ENCODE measurements around the gene PGP. TPM values are rescaled to one million over a fixed set of nuclear protein-coding genes. Genes with fewer than 3 reads are reported as not detected.
"Not testable (repeated sequence)": the region's sequence is repeated elsewhere in the genome, so short reads cannot be mapped to it uniquely, and the experiment has no call there.

The PGP gene
- total RNA-seq, 1 experiment from 2014 or later: 13.1 TPM

- Histone ChIP-seq H3K36me3 (peaks cover 5% of the 10 kb centered on the region), H3K9me3 (replicated peaks) (no peaks in the 10 kb centered on the region), H3K27me3 (no peaks in the 10 kb centered on the region), H3K27ac (no peak overlapping the region), H3K4me3 (no peak overlapping the region), H3K4me1 (no peaks in the 10 kb centered on the region)
- no peak for DNase-seq
Observed at GRCh38 chr16:2243031-2243528, 28.4 kb upstream of the PGP start.

DNA sequence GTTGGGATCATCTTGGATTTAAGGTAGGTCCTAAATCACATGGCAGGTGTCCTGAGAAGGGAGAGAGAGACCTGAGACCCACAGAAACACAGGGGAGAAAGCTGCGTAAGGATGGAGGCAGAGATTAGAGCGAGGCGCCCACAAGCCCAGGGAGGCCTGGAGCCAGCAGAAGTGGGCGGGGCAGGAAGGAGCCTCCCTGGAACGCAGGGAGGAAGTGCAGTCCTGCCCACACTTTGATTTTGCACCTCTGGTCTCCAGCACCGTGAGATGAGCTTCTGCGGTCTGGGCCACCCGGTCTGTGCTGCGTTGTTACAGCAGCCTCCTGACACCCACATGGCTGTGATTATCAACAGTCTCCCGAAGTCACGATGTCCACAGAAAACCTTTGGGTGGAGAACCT is 28.0 kb upstream of the PGP start:
- no peak overlapping the region for H3K27ac ChIP-seq
- H3K4me1 ChIP-seq: no peaks in the 10 kb centered on the region
- H3K27me3 ChIP-seq: no peaks in the 10 kb centered on the region
- DNase-seq: no peak
- H3K9me3 ChIP-seq (replicated peaks): no peaks in the 10 kb centered on the region
- no peak overlapping the region for H3K4me3 ChIP-seq
- peaks cover 5% of the 10 kb centered on the region for H3K36me3 ChIP-seq

DNA sequence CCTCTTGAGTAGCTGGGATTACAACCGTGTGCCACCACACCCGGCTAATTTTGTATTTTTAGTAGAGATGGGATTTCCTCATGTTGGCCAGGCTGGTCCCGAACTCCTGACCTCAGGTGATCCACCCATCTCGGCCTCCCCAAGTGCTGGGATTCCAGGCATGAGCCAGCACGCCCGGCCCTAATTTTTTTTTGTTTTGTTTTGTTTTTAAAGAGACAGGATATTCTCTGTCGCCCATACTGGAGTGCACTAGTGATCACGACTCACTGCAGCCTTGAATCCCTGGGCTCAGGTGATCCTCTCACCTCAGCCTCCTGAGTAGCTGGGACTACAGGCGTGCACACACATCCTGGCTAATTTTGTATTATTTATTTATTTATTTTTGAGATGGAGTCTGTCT is 25.7 kb upstream of the PGP start:
- not testable (repeated sequence) for H3K4me1 ChIP-seq; H3K36me3 ChIP-seq; H3K27ac ChIP-seq; H3K9me3 ChIP-seq (replicated peaks); H3K27me3 ChIP-seq; DNase-seq; H3K4me3 ChIP-seq

- H3K36me3 ChIP-seq: peaks cover 6% of the 10 kb centered on the region; the same call in 1 of the 2 replicates
- H3K9me3 ChIP-seq (replicated peaks): no peaks in the 10 kb centered on the region
- H3K27me3 ChIP-seq: no peaks in the 10 kb centered on the region
- no peak for DNase-seq
- no peak overlapping the region for H3K27ac ChIP-seq
- H3K4me3 ChIP-seq: no peak overlapping the region
- no peaks in the 10 kb centered on the region for H3K4me1 ChIP-seq
Observed at GRCh38 chr16:2238838-2239675, 24.4 kb upstream of the PGP start.

DNA sequence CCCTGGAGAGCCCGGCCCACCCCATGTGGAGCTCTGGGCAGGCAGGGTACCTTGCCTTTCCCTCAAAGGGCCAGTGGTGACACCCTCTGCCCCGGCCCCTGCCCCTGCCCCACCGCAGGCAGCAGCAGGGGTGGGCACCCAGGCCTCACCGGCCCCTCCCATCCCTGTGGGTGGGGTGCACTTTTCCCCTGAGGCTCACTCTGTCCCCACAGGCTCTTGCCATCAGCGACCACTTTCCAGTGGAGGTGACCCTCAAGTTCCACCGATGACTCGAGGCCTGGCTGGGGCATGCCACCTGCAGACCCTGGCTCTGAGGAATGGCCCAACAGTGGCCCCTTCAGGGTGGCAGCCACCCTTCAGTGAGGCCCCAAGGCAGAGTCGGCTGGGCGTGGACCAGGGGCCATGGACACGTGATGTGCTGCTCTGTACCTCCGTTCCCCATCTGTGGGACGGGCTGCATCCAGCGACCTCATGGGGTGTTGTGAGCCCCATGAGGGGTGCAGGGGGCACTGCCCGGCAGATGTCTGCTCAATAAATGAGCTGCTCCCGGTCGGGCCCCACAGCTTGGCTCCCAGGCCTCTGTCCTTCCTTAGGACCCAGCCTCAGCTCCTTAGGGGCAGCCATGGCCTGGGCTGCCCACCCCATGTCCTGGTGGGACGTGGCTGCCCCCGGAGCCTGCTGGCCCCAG is 23.7 kb upstream of the PGP start:
- Histone ChIP-seq H3K36me3 (peaks cover 9% of the 10 kb centered on the region), H3K27ac (no peak overlapping the region), H3K4me1 (no peaks in the 10 kb centered on the region), H3K27me3 (no peaks in the 10 kb centered on the region), H3K4me3 (no peak overlapping the region), H3K9me3 (replicated peaks) (no peaks in the 10 kb centered on the region)
- no peak for DNase-seq

DNA sequence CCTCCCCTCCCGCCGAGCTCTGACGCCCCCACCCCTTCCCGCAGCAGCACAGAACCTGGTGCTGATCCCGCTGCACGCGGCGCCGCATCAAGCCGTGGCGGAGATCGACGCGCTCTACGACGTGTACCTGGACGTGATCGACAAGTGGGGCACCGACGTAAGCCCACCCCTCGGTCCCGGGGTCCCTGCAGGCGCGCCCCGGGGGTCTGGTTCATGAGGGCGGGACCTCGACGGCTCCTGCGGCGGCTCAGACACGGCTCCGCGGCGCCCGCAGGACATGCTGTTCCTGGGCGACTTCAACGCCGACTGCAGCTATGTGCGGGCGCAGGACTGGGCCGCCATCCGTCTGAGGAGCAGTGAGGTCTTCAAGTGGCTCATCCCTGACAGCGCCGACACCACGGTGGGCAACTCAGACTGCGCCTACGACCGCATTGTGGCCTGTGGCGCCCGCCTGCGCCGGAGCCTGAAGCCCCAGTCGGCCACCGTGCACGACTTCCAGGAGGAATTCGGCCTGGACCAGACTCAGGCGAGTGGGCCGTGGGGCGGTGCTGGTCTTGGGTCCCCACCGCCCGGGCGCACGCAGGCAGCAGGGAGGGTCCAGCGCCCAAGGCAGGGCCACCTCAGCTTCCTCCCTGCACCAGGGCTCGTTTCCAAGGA is 23.0 kb upstream of the PGP start:
- Histone ChIP-seq H3K9me3 (replicated peaks) (no peaks in the 10 kb centered on the region), H3K36me3 (peaks cover 9% of the 10 kb centered on the region), H3K27me3 (no peaks in the 10 kb centered on the region), H3K4me3 (no peak overlapping the region), H3K4me1 (no peaks in the 10 kb centered on the region), H3K27ac (no peak overlapping the region)
- no peak for DNase-seq

DNA sequence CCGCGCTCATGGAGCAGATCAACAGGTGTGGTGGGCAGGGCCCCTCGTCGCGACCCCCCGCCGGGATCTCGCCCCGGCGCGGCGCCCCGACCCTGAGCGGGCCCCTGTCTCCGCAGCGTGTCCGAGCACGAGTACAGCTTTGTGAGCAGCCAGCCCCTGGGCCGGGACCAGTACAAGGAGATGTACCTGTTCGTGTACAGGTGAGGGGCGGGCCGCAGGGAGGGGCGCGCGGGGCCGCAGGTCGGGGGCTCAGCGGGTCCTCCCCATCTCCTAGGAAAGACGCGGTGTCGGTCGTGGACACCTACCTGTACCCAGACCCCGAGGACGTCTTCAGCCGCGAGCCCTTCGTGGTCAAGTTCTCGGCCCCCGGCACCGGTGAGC is 22.5 kb upstream of the PGP start:
- no peak overlapping the region for H3K4me3 ChIP-seq
- DNase-seq: no peak
- peaks cover 13% of the 10 kb centered on the region for H3K36me3 ChIP-seq

DNA sequence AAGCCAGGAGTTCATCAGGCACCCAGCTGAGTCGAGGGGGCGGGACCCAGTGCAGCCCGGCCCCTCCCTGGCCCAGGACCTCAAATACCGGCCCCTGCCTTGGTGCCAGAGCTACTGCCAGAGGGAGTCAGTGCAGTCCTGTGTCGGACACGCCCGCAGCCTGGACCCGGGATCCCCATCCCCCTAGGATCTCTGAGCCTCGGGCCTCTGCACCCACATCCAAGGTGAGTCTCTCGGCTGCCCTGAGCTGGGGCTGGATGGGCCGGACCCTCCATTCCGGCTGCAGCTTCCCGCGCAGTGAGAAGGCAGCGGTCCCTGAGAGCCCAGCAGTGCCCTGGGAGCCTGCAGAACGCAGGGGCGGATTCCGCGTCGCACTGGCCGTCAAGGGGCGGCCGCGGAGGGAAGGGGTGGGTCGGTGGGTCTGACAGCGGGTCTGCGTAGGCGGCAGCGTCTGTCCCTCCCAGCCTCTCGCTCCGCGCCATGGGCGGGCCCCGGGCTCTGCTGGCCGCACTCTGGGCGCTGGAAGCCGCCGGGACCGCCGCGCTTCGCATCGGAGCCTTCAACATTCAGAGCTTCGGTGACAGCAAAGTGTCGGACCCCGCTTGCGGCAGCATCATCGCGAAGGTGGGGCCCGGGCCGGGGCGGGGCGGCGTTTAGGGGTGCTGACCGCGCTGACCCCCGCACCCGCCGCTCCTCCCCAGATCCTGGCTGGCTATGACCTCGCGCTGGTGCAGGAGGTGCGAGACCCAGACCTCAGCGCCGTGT is 21.9 kb upstream of the PGP start, which contains the start of gene DNASE1L2:
TSS of gene DNASE1L2 (plus strand) at position 108 of the 765 bp plus-strand sequence. CDS start at position 481, 373 bp downstream.
- H3K9me3 ChIP-seq (replicated peaks): no peaks in the 10 kb centered on the region
- peaks cover 13% of the 10 kb centered on the region for H3K36me3 ChIP-seq
- no peak within 1 kb of the TSS for H3K4me3 ChIP-seq
- peaks cover 7% of the 10 kb centered on the region for H3K4me1 ChIP-seq
- no peak for DNase-seq
- no peak within 1 kb of the TSS for H3K27ac ChIP-seq
- no peaks in the 10 kb centered on the region for H3K27me3 ChIP-seq

More for the DNA sequence above, 22.5 kb upstream of the PGP start:
- Histone ChIP-seq H3K27ac (no peak overlapping the region), H3K4me1 (peaks cover 1% of the 10 kb centered on the region), H3K27me3 (no peaks in the 10 kb centered on the region), H3K9me3 (replicated peaks) (no peaks in the 10 kb centered on the region)

DNA sequence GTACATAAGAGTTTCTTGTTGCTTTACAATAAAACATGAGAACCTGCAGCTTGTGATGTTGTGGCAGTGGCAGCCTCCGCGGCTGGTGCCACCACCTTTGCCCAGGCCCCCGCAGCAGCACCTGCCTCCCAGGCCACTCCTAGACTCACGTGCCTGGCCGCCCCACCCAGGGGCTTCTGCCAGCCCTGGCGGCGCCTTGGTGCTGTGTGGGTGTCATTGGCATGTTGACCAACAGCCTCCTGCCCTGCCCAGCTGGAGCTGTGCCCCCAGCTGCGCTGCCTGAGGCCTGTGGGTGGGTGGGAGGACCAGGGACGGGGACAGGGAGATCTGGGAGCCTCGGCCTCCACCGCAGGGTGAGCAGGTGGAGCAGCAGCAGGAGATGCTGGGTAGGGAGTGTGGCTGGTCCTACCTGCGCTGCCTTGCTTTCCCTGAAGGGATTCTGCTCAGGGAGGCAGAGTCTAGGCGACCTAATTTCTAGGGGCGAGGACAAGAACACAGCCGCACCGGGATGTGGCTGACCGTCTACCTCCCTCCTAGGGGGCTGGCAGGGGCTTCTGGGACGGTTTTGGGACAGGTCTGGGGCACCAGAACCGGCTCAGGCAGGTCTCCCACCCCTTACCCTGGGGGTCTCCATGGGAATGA is 21.2 kb upstream of the PGP start:
- Histone ChIP-seq H3K4me3 (no peak overlapping the region), H3K36me3 (peaks cover 13% of the 10 kb centered on the region), H3K9me3 (replicated peaks) (no peaks in the 10 kb centered on the region), H3K27me3 (no peaks in the 10 kb centered on the region), H3K4me1 (peaks cover 12% of the 10 kb centered on the region), H3K27ac (no peak overlapping the region)
- no peak for DNase-seq

DNA sequence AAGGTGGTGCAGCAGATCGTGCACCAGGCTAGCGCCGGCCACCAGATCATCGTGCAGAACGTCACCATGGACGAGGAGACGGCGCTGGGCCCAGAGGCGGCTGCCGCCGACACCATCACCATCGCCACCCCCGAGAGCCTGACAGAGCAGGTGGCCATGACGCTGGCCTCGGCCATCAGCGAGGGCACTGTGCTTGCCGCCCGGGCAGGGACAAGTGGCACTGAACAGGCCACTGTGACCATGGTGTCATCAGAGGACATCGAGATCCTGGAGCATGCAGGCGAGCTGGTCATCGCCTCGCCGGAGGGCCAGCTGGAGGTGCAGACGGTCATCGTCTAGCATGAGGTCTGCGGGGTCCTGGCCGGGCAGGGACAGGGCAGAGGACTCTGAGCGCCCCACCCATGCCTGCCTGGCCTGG is 20.6 kb upstream of the PGP start:
- H3K9me3 ChIP-seq (replicated peaks): no peaks in the 10 kb centered on the region
- H3K4me1 ChIP-seq: peaks cover 18% of the 10 kb centered on the region
- no peak for DNase-seq
- H3K4me3 ChIP-seq: no peak overlapping the region
- no peak overlapping the region for H3K27ac ChIP-seq
- H3K36me3 ChIP-seq: peaks cover 13% of the 10 kb centered on the region
- no peaks in the 10 kb centered on the region for H3K27me3 ChIP-seq

- Histone ChIP-seq H3K4me3 (no peak overlapping the region), H3K36me3 (peaks cover 13% of the 10 kb centered on the region), H3K27ac (no peak overlapping the region), H3K9me3 (replicated peaks) (no peaks in the 10 kb centered on the region), H3K4me1 (peaks cover 22% of the 10 kb centered on the region), H3K27me3 (no peaks in the 10 kb centered on the region)
- DNase-seq: no peak
Observed at GRCh38 chr16:2234813-2235170, 20.2 kb upstream of the PGP start.

DNA sequence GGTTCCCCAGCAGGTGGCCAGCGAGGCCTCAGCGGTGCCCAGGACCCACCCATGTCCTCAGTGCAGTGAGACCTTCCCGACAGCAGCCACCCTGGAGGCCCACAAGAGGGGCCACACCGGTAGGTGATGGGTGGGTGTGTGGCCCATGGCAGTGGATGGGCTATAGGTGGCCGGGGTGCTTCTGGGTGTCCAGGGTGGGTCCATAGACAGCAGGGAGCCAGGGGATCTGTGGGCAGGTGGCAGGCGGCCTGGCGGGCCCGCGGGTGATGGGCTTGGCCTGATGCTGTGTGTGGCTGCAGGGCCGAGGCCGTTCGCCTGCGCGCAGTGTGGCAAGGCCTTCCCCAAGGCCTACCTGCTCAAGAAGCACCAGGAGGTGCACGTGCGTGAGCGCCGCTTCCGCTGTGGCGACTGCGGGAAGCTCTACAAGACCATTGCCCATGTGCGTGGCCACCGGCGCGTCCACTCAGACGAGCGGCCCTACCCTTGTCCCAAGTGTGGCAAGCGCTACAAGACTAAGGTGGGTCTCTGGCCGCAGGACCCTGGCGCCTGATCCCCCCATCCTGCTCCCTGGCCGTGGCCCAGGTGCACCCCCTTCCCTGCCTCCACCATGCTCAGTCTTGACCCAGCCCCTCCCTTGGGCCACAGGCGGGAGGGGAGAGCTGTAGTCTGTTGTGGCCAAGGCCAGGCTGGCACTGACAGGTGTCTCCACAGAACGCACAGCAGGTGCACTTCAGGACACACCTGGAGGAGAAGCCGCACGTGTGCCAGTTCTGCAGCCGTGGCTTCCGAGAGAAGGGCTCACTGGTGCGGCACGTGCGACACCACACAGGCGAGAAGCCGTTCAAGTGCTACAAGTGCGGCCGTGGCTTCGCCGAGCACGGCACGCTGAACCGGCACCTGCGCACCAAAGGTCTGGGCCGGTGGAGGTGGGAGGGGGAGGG is 19.5 kb upstream of the PGP start:
- H3K36me3 ChIP-seq: peaks cover 13% of the 10 kb centered on the region
- DNase-seq: no peak
- H3K9me3 ChIP-seq (replicated peaks): no peaks in the 10 kb centered on the region
- H3K27ac ChIP-seq: no peak overlapping the region
- H3K4me3 ChIP-seq: no peak overlapping the region
- peaks cover 22% of the 10 kb centered on the region for H3K4me1 ChIP-seq
- no peaks in the 10 kb centered on the region for H3K27me3 ChIP-seq

DNA sequence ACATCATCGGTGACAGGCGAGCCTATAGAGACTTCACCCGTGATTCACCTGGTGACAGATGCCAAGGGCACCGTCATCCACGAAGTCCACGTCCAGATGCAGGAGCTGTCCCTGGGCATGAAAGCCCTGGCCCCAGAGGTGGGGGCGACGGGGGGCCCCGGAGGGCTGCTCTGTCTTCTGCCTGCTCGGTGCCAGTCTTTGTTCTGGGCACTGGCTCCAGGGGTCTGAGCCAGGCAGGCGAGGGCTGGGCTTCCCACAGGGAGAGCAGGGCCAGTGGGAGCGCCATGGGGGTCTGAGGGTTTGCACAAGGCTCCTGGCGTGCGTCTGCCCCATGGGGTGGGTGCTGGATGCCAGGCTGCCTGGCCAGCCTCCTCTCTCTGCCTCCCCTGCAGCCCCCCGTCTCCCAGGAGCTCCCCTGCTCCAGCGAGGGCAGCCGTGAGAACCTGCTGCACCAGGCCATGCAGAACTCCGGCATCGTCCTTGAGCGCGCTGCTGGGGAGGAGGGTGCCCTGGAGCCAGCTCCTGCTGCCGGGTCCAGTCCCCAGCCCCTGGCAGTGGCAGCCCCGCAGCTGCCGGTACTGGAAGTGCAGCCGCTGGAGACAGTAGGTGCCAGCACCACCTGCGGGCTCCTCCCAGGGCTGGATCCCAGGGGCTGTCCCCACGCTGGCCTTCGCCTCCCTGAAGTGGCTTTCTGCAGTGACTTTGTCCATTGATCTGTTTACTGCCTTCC is 18.6 kb upstream of the PGP start:
- Histone ChIP-seq H3K9me3 (replicated peaks) (no peaks in the 10 kb centered on the region), H3K4me1 (peaks cover 22% of the 10 kb centered on the region), H3K27me3 (no peaks in the 10 kb centered on the region), H3K27ac (no peak overlapping the region), H3K4me3 (no peak overlapping the region), H3K36me3 (peaks cover 16% of the 10 kb centered on the region)
- no peak for DNase-seq
